Measurements from ENCODE around the gene SEPTIN1. TPM values are rescaled to one million over a fixed set of nuclear protein-coding genes. Genes with fewer than 3 reads are reported as not detected.
"Not testable (repeated sequence)": the region's sequence is repeated elsewhere in the genome, so short reads cannot be mapped to it uniquely, and the experiment has no call there.

Gene SEPTIN1
- total RNA-seq, 1 donor = 38.2 TPM

GRCh38 chr16:30358577-30358936 lies 23.8 kb downstream of the SEPTIN1 start:
- no peak for DNase-seq (ENCODE audit: low read depth in 2 of 3, low spot score in 2 of 3)

- DNase-seq (ENCODE audit: low read depth in 2 of 3, low spot score in 2 of 3) = no peak
Measured at GRCh38 chr16:30357715-30358576, 24.4 kb downstream of the SEPTIN1 start.

GRCh38 chr16:30357085-30357714 lies 25.2 kb downstream of the SEPTIN1 start:
- DNase-seq (ENCODE audit: low read depth in 2 of 3, low spot score in 2 of 3) = no peak

GRCh38 chr16:30356401-30357084 lies 25.8 kb downstream of the SEPTIN1 start:
- no peak for DNase-seq (ENCODE audit: low read depth in 2 of 3, low spot score in 2 of 3)

- no peak for DNase-seq (ENCODE audit: low read depth in 2 of 3, low spot score in 2 of 3)
Measured at GRCh38 chr16:30355954-30356308, 26.4 kb downstream of the SEPTIN1 start.

GRCh38 chr16:30355144-30355953 lies 27.0 kb downstream of the SEPTIN1 start, which contains the start of gene CD2BP2:
Gene CD2BP2 (minus strand): TSS chr16:30355308. CDS start chr16:30354681, 627 bp downstream.
- peak; percentile 75 to 95 (median 92) for DNase-seq (ENCODE audit: low read depth in 2 of 3, low spot score in 2 of 3)

GRCh38 chr16:30354423-30355143 lies 27.8 kb downstream of the SEPTIN1 start:
- peak in 1 of 3 donors; percentile 44 for DNase-seq (ENCODE audit: low read depth in 2 of 3, low spot score in 2 of 3)

- no peak for DNase-seq (ENCODE audit: low read depth in 2 of 3, low spot score in 2 of 3)
Measured at GRCh38 chr16:30353438-30354129, 28.8 kb downstream of the SEPTIN1 start.

- no peak for DNase-seq (ENCODE audit: low read depth in 2 of 3, low spot score in 2 of 3)
Measured at GRCh38 chr16:30352488-30353401, 29.6 kb downstream of the SEPTIN1 start.

DNA sequence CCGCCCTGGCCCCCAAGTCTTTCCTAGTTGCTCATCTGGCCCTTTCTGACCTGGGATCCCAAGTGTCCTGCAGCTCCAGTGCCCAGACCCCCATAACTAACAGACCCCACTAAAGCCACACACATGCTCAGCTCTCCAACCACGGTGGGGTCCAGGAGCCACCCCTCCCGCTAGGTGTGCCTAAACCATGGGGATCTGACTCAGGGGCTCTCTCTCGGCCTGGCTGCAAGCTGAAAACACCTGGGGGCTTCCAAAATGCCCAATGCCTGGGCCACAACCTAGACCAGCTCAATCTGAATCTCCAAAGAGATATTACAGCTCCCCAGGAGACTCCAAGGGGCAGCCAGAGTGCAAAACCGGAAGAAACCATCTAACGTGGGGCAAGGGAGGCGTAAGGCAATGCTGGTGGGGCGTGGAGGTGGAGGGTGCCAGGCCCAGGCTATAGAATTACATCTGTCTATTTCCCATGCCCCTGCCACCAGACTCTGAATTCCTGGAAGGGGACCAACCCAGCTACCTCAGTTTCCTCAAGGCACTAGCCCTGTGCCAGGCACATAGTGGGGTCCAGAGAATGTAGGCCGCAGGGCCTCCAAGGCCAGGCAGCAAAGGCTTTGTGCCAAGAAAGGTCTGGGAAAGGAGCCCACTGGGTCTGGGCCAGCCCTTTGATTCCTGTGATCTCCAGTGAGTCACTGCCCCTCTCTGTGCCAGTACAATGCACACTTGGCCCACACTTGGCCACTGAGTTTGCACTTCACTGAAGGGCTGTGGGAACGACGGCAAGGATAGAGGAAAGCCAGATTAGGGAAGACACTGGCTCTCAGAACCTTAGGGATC lies 30.6 kb downstream of the SEPTIN1 start:
- DNase-seq (ENCODE audit: low read depth in 2 of 3, low spot score in 2 of 3) = no peak

GRCh38 chr16:30351001-30351441 lies 31.3 kb downstream of the SEPTIN1 start:
- DNase-seq (ENCODE audit: low read depth in 2 of 3, low spot score in 2 of 3) = no peak

- DNase-seq (ENCODE audit: low read depth in 2 of 3, low spot score in 2 of 3) = no peak
Measured at GRCh38 chr16:30350134-30350871, 32.1 kb downstream of the SEPTIN1 start.

GRCh38 chr16:30349675-30350074 lies 32.7 kb downstream of the SEPTIN1 start:
- DNase-seq (ENCODE audit: low read depth in 2 of 3, low spot score in 2 of 3) = peak in 1 of 3 donors; percentile 53

- no peak for DNase-seq (ENCODE audit: low read depth in 2 of 3, low spot score in 2 of 3)
Measured at GRCh38 chr16:30348929-30349328, 33.4 kb downstream of the SEPTIN1 start.

DNA sequence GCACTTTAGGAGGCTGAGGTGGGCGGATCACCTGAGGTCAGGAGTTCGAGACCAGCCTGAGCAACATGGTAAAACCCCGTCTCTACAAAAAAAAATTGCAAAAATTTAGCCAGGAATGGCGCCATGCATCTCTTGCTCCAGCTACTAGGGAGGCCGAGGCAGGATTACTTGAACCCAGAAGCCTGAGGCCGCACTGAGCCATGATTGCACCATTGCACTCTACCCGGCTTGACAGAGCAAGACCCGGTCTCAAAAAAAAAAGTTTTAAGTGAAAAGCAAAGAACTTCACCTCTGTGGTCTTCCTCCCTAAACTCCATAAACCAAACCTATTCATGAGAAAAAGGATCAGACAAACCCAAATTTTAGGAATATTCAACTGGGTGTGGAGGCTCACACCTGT lies 34.2 kb downstream of the SEPTIN1 start:
- no peak for DNase-seq (ENCODE audit: low read depth in 2 of 3, low spot score in 2 of 3)

GRCh38 chr16:30346286-30346685 lies 36.1 kb downstream of the SEPTIN1 start:
- no peak for DNase-seq (ENCODE audit: low read depth in 2 of 3, low spot score in 2 of 3)

- DNase-seq (ENCODE audit: low read depth in 2 of 3, low spot score in 2 of 3) = not testable (repeated sequence)
Measured at GRCh38 chr16:30343491-30343820, 38.9 kb downstream of the SEPTIN1 start.
